Left lung (tissue), 10 donors: ENCODE measurements around the gene SYNE4. TPM values are rescaled to one million over a fixed set of nuclear protein-coding genes. Genes with fewer than 3 reads are reported as not detected.

ENCODE experiments used
- ATAC-seq: fragments of 200-7000 bp; cut with Tn5 transposase; one replicate; pipeline ENCODE4 v1.9.1; 2020; ENCODE audit warnings: moderate library complexity
- DNase-seq, 4 donors: peaks; one replicate each; pipeline ENCODE4 v3.0.0-alpha.2; 2013 to 2020
- H3K27ac ChIP-seq, 2 donors: fragments of 200-600 bp; sonication (generic) in 1 of 2; one replicate each; pipeline versions ENCODE4 v1.5.0 to v1.8.0; 2020 to 2021
- H3K27me3 ChIP-seq, 2 donors: fragments of 200-600 bp; sonication (generic) in 1 of 2; one replicate each; pipeline versions ENCODE4 v1.5.0 to v1.8.0; 2020 to 2021
- H3K36me3 ChIP-seq, 2 donors: fragments of 200-600 bp; sonication (generic) in 1 of 2; one replicate each; pipeline versions ENCODE4 v1.5.0 to v1.8.0; 2020 to 2021
- H3K4me1 ChIP-seq, 2 donors: fragments of 200-600 bp; one replicate each; pipeline ENCODE4 v1.8.0; 2021
- H3K4me3 ChIP-seq, 2 donors: fragments of 200-600 bp; sonication (generic) in 1 of 2; one replicate each; pipeline versions ENCODE4 v1.5.0 to v1.8.0; 2020 to 2021; ENCODE audit warnings: mild to moderate bottlenecking in 1 of 2
- H3K9me3 ChIP-seq, 2 donors: fragments of 200-600 bp; sonication (generic) in 1 of 2; one replicate each; pipeline versions ENCODE4 v1.5.0 to v1.8.0; 2020 to 2021
- CTCF ChIP-seq, 2 donors: fragments of 200-600 bp; sonication (generic) in 1 of 2; IDR thresholded peaks; one replicate each; pipeline versions ENCODE4 v1.5.0 to v1.8.0; 2021; ENCODE audit warnings: antibody characterized with exemption in 2 of 2
- intact Hi-C, 2 donors: fragments of 100-400 bp; cut with DNase I; formaldehyde crosslinking; loops; one replicate each; pipeline versions ENCODE4 v1.11.2 to v1.14.2; 2022
- polyA plus RNA-seq, 6 donors: library from polyadenylated mRNA; unstranded; fragments of 120-200 nt; gene quantifications; one replicate each; pipeline ENCODE4 v1.2.1, GENCODE V29; 2013; ENCODE audit not compliant: insufficient read length in 6 of 6
- total RNA-seq, 2 donors: library from RNA; stranded (reverse); fragmentation: NEBNext Ultra II Directional; extraction: Animal tissue kit (Norgen Biotek cat#: 25700); gene quantifications; one replicate each; pipeline ENCODE4 v1.2.1, GENCODE V29; 2021
- donor health status: DM: no; HTN: yes; CAD: no.
- donor health status: DM: no; HTN: no; CAD: no.

SYNE4 gene
- total and polyA plus RNA-seq, 8 donors: 6.8 to 13.1 (median 8.7) TPM

DNA sequence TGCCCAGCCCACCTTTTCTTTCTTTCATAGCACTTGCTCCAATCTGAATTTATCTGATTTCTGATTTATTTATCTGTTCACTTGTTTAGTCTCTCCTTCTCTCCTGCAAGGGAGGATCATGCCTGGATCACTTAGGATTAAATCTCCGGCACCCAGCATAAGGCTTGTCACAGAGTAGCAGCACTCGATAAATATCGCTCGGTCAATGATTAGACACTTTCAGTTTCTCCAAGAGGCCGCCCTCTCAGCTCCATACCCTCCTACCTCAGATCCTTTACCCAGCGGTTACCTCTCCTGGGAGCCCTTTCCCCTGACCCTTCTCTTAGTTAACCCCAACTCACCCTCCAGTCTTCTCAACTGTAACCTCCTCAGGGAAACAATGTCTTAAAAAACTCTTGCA, 22.7 kb upstream of the SYNE4 start:
- no peak for TF ChIP-seq CTCF (IDR thresholded peaks at IDR 0.05)
- intact Hi-C loops: no loop called here
- no peaks in the 10 kb centered on the region for H3K9me3 ChIP-seq
- H3K36me3 ChIP-seq: peaks cover 0 to 19% of the 10 kb centered on the region in 2 donors
- H3K27me3 ChIP-seq: peaks cover 0 to 16% of the 10 kb centered on the region in 2 donors
- H3K4me3 ChIP-seq: no peak overlapping the region
- no peak for ATAC-seq
- no peaks in the 10 kb centered on the region for H3K4me1 ChIP-seq
- DNase-seq: no peak
- no peak overlapping the region for H3K27ac ChIP-seq

GRCh38 chr19:36030264-36031148, 21.9 kb upstream of the SYNE4 start:
- Histone ChIP-seq H3K36me3 (peaks cover 0 to 19% of the 10 kb centered on the region in 2 donors), H3K9me3 (no peaks in the 10 kb centered on the region), H3K4me3 (no peak overlapping the region), H3K27me3 (peaks cover 0 to 16% of the 10 kb centered on the region in 2 donors), H3K27ac (no peak overlapping the region), H3K4me1 (no peaks in the 10 kb centered on the region)
- DNase-seq (no peak), ATAC-seq (no peak)
- intact Hi-C loops: no loop called here
- TF ChIP-seq CTCF (IDR thresholded peaks at IDR 0.05): no peak

GRCh38 chr19:36028313-36029041, 19.9 kb upstream of the SYNE4 start:
- Histone ChIP-seq H3K27ac (no peak overlapping the region), H3K4me3 (no peak overlapping the region), H3K4me1 (no peaks in the 10 kb centered on the region), H3K27me3 (peaks cover 0 to 16% of the 10 kb centered on the region in 2 donors), H3K36me3 (peaks cover 0 to 21% of the 10 kb centered on the region in 2 donors), H3K9me3 (no peaks in the 10 kb centered on the region)
- ATAC-seq (no peak), DNase-seq (no peak)
- no peak for TF ChIP-seq CTCF (IDR thresholded peaks at IDR 0.05)
- intact Hi-C loops: no loop called here

- Histone ChIP-seq H3K9me3 (no peaks in the 10 kb centered on the region), H3K36me3 (peaks cover 0 to 27% of the 10 kb centered on the region in 2 donors), H3K4me1 (no peaks in the 10 kb centered on the region), H3K4me3 (no peak overlapping the region), H3K27ac (no peak overlapping the region), H3K27me3 (peaks cover 0 to 11% of the 10 kb centered on the region in 2 donors)
- DNase-seq (no peak), ATAC-seq (no peak)
- TF ChIP-seq CTCF (IDR thresholded peaks at IDR 0.05): no peak
- intact Hi-C loops: no loop called here
These were observed 19.1 kb upstream of the SYNE4 start for GRCh38 chr19:36027696-36028095.
